ENCODE results near the gene ORC6.

Gene ORC6

GRCh38 chr16:46696957-46697356, 7.5 kb downstream of the ORC6 start:
- peaks cover 10% of the 10 kb centered on the region; the same call in 1 of the 2 replicates for H3K36me3 ChIP-seq (ENCODE audit: insufficient read depth)
- H2AFZ ChIP-seq (ENCODE audit: low read depth), result no peak overlapping the region
- H4K20me1 ChIP-seq (ENCODE audit: insufficient read depth), result no peaks in the 10 kb centered on the region
- no peak overlapping the region for H3K27ac ChIP-seq
- H3K4me3 ChIP-seq (IDR thresholded peaks at IDR 0.05; ENCODE audit: insufficient read depth, low read depth, low read length), result no peak overlapping the region
- no peaks in the 10 kb centered on the region for H3K27me3 ChIP-seq (ENCODE audit: insufficient read depth, low read depth)
- H3K4me2 ChIP-seq, result no peak overlapping the region
- peaks cover 5% of the 10 kb centered on the region; the same call in 1 of the 2 replicates for H3K79me2 ChIP-seq (ENCODE audit: insufficient read depth, low read depth)
- H3K4me1 ChIP-seq (ENCODE audit: low read depth, poor library complexity, severe bottlenecking), result peaks cover 3% of the 10 kb centered on the region
- H3K9ac ChIP-seq, result no peak overlapping the region
- no peak for TF ChIP-seq CTCF (conservative IDR thresholded peaks at IDR 0.05; ENCODE audit: low read depth, low read length)

- Histone ChIP-seq H3K36me3 (ENCODE audit: insufficient read depth) (no peaks in the 10 kb centered on the region; the same call in 1 of the 2 replicates), H3K4me3 (IDR thresholded peaks at IDR 0.05; ENCODE audit: insufficient read depth, low read depth, low read length) (no peak overlapping the region), H2AFZ (ENCODE audit: low read depth) (no peak overlapping the region), H4K20me1 (ENCODE audit: insufficient read depth) (no peaks in the 10 kb centered on the region), H3K27ac (no peak overlapping the region), H3K4me1 (ENCODE audit: low read depth, poor library complexity, severe bottlenecking) (no peaks in the 10 kb centered on the region), H3K4me2 (no peak overlapping the region), H3K9ac (no peak overlapping the region), H3K27me3 (ENCODE audit: insufficient read depth, low read depth) (no peaks in the 10 kb centered on the region), H3K79me2 (ENCODE audit: insufficient read depth, low read depth) (no peaks in the 10 kb centered on the region)
- no peak for TF ChIP-seq CTCF (conservative IDR thresholded peaks at IDR 0.05; ENCODE audit: low read depth, low read length)
Observed at GRCh38 chr16:46700048-46700447, 10.6 kb downstream of the ORC6 start.

- no peak for TF ChIP-seq CTCF (conservative IDR thresholded peaks at IDR 0.05; ENCODE audit: low read depth, low read length)
Observed at GRCh38 chr16:46701615-46702014, 12.2 kb downstream of the ORC6 start.

GRCh38 chr16:46702030-46702429, 12.6 kb downstream of the ORC6 start:
- TF ChIP-seq CTCF (conservative IDR thresholded peaks at IDR 0.05; ENCODE audit: low read depth, low read length), result no peak
- no peaks in the 10 kb centered on the region for H3K36me3 ChIP-seq (ENCODE audit: insufficient read depth)

More at GRCh38 chr16:46701615-46702014, 12.2 kb downstream of the ORC6 start:
- Histone ChIP-seq H3K36me3 (ENCODE audit: insufficient read depth) (no peaks in the 10 kb centered on the region), H3K27me3 (ENCODE audit: insufficient read depth, low read depth) (no peaks in the 10 kb centered on the region), H3K4me3 (IDR thresholded peaks at IDR 0.05; ENCODE audit: insufficient read depth, low read depth, low read length) (no peak overlapping the region), H3K4me1 (ENCODE audit: low read depth, poor library complexity, severe bottlenecking) (no peaks in the 10 kb centered on the region), H3K27ac (no peak overlapping the region), H3K79me2 (ENCODE audit: insufficient read depth, low read depth) (no peaks in the 10 kb centered on the region), H3K4me2 (no peak overlapping the region), H3K9ac (no peak overlapping the region), H2AFZ (ENCODE audit: low read depth) (no peak overlapping the region), H4K20me1 (ENCODE audit: insufficient read depth) (no peaks in the 10 kb centered on the region)

More at GRCh38 chr16:46702030-46702429, 12.6 kb downstream of the ORC6 start:
- H3K4me3 ChIP-seq (IDR thresholded peaks at IDR 0.05; ENCODE audit: insufficient read depth, low read depth, low read length), result no peak overlapping the region
- no peak overlapping the region for H3K9ac ChIP-seq
- no peaks in the 10 kb centered on the region for H3K27me3 ChIP-seq (ENCODE audit: insufficient read depth, low read depth)
- H3K4me2 ChIP-seq, result no peak overlapping the region
- no peaks in the 10 kb centered on the region for H3K4me1 ChIP-seq (ENCODE audit: low read depth, poor library complexity, severe bottlenecking)
- H3K27ac ChIP-seq, result no peak overlapping the region
- no peak overlapping the region for H2AFZ ChIP-seq (ENCODE audit: low read depth)
- H4K20me1 ChIP-seq (ENCODE audit: insufficient read depth), result no peaks in the 10 kb centered on the region
- no peaks in the 10 kb centered on the region for H3K79me2 ChIP-seq (ENCODE audit: insufficient read depth, low read depth)
